GM12878 (cell line): Measurements from ENCODE around the gene MIGA2.

Source experiments
- ATF2 ChIP-seq: IDR thresholded peaks from 2 replicates; pipeline ENCODE4 v1.6.1; 2012; ENCODE audit warnings: low read length, inconsistent platforms
- BMI1 ChIP-seq: fragments of 450-650 bp; IDR thresholded peaks from 2 replicates; pipeline ENCODE4 v1.6.1; 2016; ENCODE audit warnings: mild to moderate bottlenecking, moderate library complexity, borderline replicate concordance
- CTCF ChIP-seq, 3 experiments: IDR thresholded peaks in 2 of 3; conservative IDR thresholded peaks in 1 of 3; 2 replicates each; pipeline ENCODE4 v1.5.1; 2011; ENCODE audit warnings: low read depth in 3 of 3, low read length in 3 of 3, mild to moderate bottlenecking in 3 of 3, control low read depth in 2 of 3, moderate library complexity in 2 of 3, inconsistent platforms in 1 of 3, mixed read lengths in 1 of 3; ENCODE audit not compliant: control insufficient read depth in 2 of 3, insufficient read depth in 1 of 3; ENCODE audit errors: extremely low read depth in 1 of 3
- JUND ChIP-seq: IDR thresholded peaks from 2 replicates; pipeline ENCODE4 v1.6.1; 2012; ENCODE audit warnings: low read depth, mild to moderate bottlenecking, low read length, improper control_type of control experiment, moderate library complexity
- LARP7 ChIP-seq: fragments of 450-650 bp; IDR thresholded peaks from 2 replicates; pipeline ENCODE4 v1.6.1; 2017; ENCODE audit warnings: mild to moderate bottlenecking
- NBN ChIP-seq: fragments of 450-650 bp; IDR thresholded peaks from 2 replicates; pipeline ENCODE4 v1.6.1; 2016
- POLR2A ChIP-seq: IDR thresholded peaks from 2 replicates; pipeline ENCODE4 v1.6.1; 2011; ENCODE audit warnings: low read depth, mild to moderate bottlenecking, low read length
- POLR2AphosphoS5 ChIP-seq: IDR thresholded peaks from 2 replicates; pipeline ENCODE4 v1.6.1; 2011; ENCODE audit warnings: mild to moderate bottlenecking, low read length, inconsistent platforms
- SP1 ChIP-seq: IDR thresholded peaks from one replicate; pipeline ENCODE4 v1.6.1; 2011; ENCODE audit warnings: low read depth, low read length
- USF1 ChIP-seq: IDR thresholded peaks from 2 replicates; pipeline ENCODE4 v1.6.1; 2011; ENCODE audit warnings: borderline replicate concordance, low read depth, mild to moderate bottlenecking, moderate library complexity, mixed read lengths, low read length; ENCODE audit not compliant: insufficient read depth; ENCODE audit errors: extremely low read length
- USF2 ChIP-seq: IDR thresholded peaks from 2 replicates; pipeline ENCODE4 v1.6.1; 2011; ENCODE audit warnings: low read depth, low read length, improper control_type of control experiment, borderline replicate concordance
- YY1 ChIP-seq: IDR thresholded peaks from 2 replicates; pipeline ENCODE4 v1.6.1; 2011; ENCODE audit warnings: low read depth, mild to moderate bottlenecking, low read length
- ZBTB33 ChIP-seq: fragments of 450-650 bp; IDR thresholded peaks from 2 replicates; pipeline ENCODE4 v1.6.1; 2017; ENCODE audit warnings: mild to moderate bottlenecking
- ZNF274 ChIP-seq: IDR thresholded peaks from one replicate; pipeline ENCODE4 v1.8.0; 2011; ENCODE audit not compliant: insufficient read length, insufficient read depth

- TF ChIP-seq CTCF (IDR thresholded peaks at IDR 0.05 in 2 of 3, conservative IDR thresholded peaks at IDR 0.05 in 1 of 3; ENCODE audit: control insufficient read depth in 2 of 3, extremely low read depth in 1 of 3, insufficient read depth in 1 of 3, low read depth in 3 of 3, low read length in 3 of 3) (no peak), NBN (no peak), YY1 (no peak), SP1 (no peak), POLR2A (no peak), ZBTB33 (no peak), USF2 (no peak), POLR2AphosphoS5 (no peak), BMI1 (no peak), JUND (no peak), ATF2 (no peak), ZNF274 (no peak), LARP7 (no peak), USF1 (no peak)
These were observed 1.9 kb downstream of the MIGA2 start for GRCh38 chr9:129038109-129038852.
